ENCODE measurements around the gene SCRN1.

GRCh38 chr7:29946428-29947186 lies 43.0 kb downstream of the SCRN1 start:
- no peak for TF ChIP-seq YY1 (IDR thresholded peaks at IDR 0.05; ENCODE audit: insufficient read depth, insufficient read length)
- no peak for TF ChIP-seq ZNF274 (IDR thresholded peaks at IDR 0.05; ENCODE audit: low read depth, low read length)
- no peak for TF ChIP-seq SUZ12 (IDR thresholded peaks at IDR 0.05; ENCODE audit: extremely low read depth, insufficient read depth, insufficient read length)
